Suprapubic skin (tissue), 4 donors: ENCODE measurements around the gene CCDC110.

Experiments used
- EP300 ChIP-seq: sonication (generic); formaldehyde crosslinking; IDR thresholded peaks from one replicate; pipeline ENCODE4 v1.6.1; 2017; ENCODE audit warnings: antibody characterized with exemption
- POLR2A ChIP-seq, 2 donors: fragments of 450-650 bp; IDR thresholded peaks; one replicate each; pipeline ENCODE4 v1.6.1; 2017; ENCODE audit warnings: antibody characterized with exemption in 2 of 2, mild to moderate bottlenecking in 2 of 2, moderate library complexity in 2 of 2
- POLR2AphosphoS5 ChIP-seq, 3 donors: sonication (generic); formaldehyde crosslinking; IDR thresholded peaks; one replicate each; pipeline ENCODE4 v1.6.1; 2017; ENCODE audit warnings: antibody characterized with exemption in 3 of 3
- TF ChIP-seq, protein P1 (sequence below), 2 donors: fragments of 200-600 bp in 1 of 2; fragments of 450-650 bp in 1 of 2; sonication (generic) in 1 of 2; IDR thresholded peaks; one replicate each; pipeline ENCODE4 v1.5.1; 2016 to 2019; ENCODE audit warnings: antibody characterized with exemption in 2 of 2, mild to moderate bottlenecking in 1 of 2, moderate library complexity in 1 of 2

DNA sequence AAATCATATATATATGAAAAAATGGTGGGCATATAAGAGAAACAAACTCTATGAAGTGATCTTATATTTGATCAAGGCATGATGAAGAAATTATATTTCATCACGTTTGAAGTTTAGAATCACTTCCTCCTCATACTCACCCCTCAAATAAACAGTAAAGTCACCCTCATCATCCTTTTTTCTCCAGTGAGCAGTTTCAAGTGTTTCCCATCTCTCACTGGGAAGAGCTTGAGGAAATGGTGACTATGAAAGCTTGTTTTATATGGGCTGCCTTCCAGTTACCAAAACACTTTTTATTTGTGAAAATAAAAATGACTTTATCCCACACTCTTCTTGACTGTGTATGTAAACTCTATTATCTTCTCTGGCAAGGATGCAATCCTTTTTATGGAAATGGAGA, 47.0 kb upstream of the CCDC110 start:
- no peak for TF ChIP-seq POLR2A (IDR thresholded peaks at IDR 0.05)
- TF ChIP-seq, protein P1, sequence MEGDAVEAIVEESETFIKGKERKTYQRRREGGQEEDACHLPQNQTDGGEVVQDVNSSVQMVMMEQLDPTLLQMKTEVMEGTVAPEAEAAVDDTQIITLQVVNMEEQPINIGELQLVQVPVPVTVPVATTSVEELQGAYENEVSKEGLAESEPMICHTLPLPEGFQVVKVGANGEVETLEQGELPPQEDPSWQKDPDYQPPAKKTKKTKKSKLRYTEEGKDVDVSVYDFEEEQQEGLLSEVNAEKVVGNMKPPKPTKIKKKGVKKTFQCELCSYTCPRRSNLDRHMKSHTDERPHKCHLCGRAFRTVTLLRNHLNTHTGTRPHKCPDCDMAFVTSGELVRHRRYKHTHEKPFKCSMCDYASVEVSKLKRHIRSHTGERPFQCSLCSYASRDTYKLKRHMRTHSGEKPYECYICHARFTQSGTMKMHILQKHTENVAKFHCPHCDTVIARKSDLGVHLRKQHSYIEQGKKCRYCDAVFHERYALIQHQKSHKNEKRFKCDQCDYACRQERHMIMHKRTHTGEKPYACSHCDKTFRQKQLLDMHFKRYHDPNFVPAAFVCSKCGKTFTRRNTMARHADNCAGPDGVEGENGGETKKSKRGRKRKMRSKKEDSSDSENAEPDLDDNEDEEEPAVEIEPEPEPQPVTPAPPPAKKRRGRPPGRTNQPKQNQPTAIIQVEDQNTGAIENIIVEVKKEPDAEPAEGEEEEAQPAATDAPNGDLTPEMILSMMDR (IDR thresholded peaks at IDR 0.05) = no peak
- TF ChIP-seq EP300 = no peak
- TF ChIP-seq POLR2AphosphoS5 (IDR thresholded peaks at IDR 0.05) = no peak
